GM12878 (cell line): ENCODE results near the gene CEP57. TPM values are rescaled to one million over a fixed set of nuclear protein-coding genes. Genes with fewer than 3 reads are reported as not detected.

Experiments used
- ATAC-seq: fragments of 200-7000 bp; cut with Tn5 transposase; 3 replicates; pipeline ENCODE4 v1.9.1; 2020; ENCODE audit warnings: mild to moderate bottlenecking, moderate library complexity
- BruUV-seq: library from RNA; stranded (reverse); fragments of 400-500 nt; replicated peaks from 2 replicates; lab custom pipeline; 2021; lab: Mats Ljungman, UMichigan
- CTCF ChIA-PET: fragments of 300-600 bp; sonication (Branson Sonifier 250); formaldehyde crosslinking; extraction: SDS; loops from one replicate; lab custom pipeline; 2021; ENCODE audit warnings: inconsistent platforms; lab: Yijun Ruan, JAX
- POLR2A ChIA-PET: fragments of 350-600 bp; formaldehyde crosslinking; extraction: SDS; loops from one replicate; lab custom pipeline; 2021; ENCODE audit warnings: inconsistent platforms; lab: Charles Lee
- RAD21 ChIA-PET: fragments of 300-600 bp; sonication (Branson Sonifier 250); formaldehyde crosslinking; loops from one replicate; lab custom pipeline; 2023; ENCODE audit warnings: antibody characterized with exemption; ENCODE audit not compliant: unreplicated experiment; lab: Charles Lee
- SMC1A ChIA-PET: fragments of 300-600 bp; sonication (Branson Sonifier 250); formaldehyde crosslinking; loops from one replicate; lab custom pipeline; 2023; ENCODE audit not compliant: unreplicated experiment, uncharacterized antibody; lab: Charles Lee
- DNase-seq: peaks from one replicate; pipeline ENCODE4 v3.0.0-alpha.2; 2011; ENCODE audit warnings: low read depth, low spot score
- FAIRE-seq: peaks from 3 replicates; lab custom pipeline; 2011; peaks lifted over from hg19 to GRCh38; lab: Jason Lieb, UNC
- H2AFZ ChIP-seq: 2 replicates; pipeline ENCODE4 v1.6.0; 2011; ENCODE audit warnings: low read depth, low read length, control low read depth; ENCODE audit not compliant: control insufficient read depth
- H3K27ac ChIP-seq: 2 replicates; pipeline ENCODE4 v1.5.1; 2011; ENCODE audit warnings: control low read depth; ENCODE audit not compliant: control insufficient read depth, insufficient read depth
- H3K27me3 ChIP-seq, 2 experiments: replicated peaks in 1 of 2; 2 replicates each; pipeline versions ENCODE4 v1.6.0 to v1.6.1; 2011; ENCODE audit warnings: low read length in 1 of 2; ENCODE audit not compliant: control insufficient read depth in 2 of 2, insufficient read depth in 2 of 2
- H3K36me3 ChIP-seq, 2 experiments: 2 replicates each; pipeline ENCODE4 v1.5.1; 2011; ENCODE audit warnings: low read length in 1 of 2; ENCODE audit not compliant: control insufficient read depth in 2 of 2, insufficient read depth in 2 of 2
- H3K4me1 ChIP-seq: 2 replicates; pipeline ENCODE4 v1.6.1; 2011; ENCODE audit warnings: mild to moderate bottlenecking, low read length, moderate library complexity, mixed read lengths; ENCODE audit not compliant: control insufficient read depth, insufficient read depth
- H3K4me2 ChIP-seq: 2 replicates; pipeline ENCODE4 v1.6.0; 2011; ENCODE audit warnings: control low read depth; ENCODE audit not compliant: control insufficient read depth, insufficient read depth
- H3K4me3 ChIP-seq: fragments of 200-600 bp; sonication (generic); 2 replicates; pipeline ENCODE4 v1.5.1; 2016
- H3K79me2 ChIP-seq: 2 replicates; pipeline ENCODE4 v1.6.0; 2011; ENCODE audit warnings: low read length; ENCODE audit not compliant: control insufficient read depth, insufficient read depth
- H3K9ac ChIP-seq: 2 replicates; pipeline ENCODE4 v1.8.0; 2011; ENCODE audit warnings: low read length, control low read depth, mixed read lengths; ENCODE audit not compliant: control insufficient read depth, insufficient read depth
- H3K9me3 ChIP-seq: replicated peaks from 3 replicates; pipeline ENCODE4 v1.5.1; 2011; ENCODE audit warnings: mild to moderate bottlenecking, low read length; ENCODE audit not compliant: control insufficient read depth, insufficient read depth
- H4K20me1 ChIP-seq: 2 replicates; pipeline ENCODE4 v1.6.0; 2011; ENCODE audit not compliant: control insufficient read depth, insufficient read depth
- CHD4 ChIP-seq: fragments of 200-600 bp; sonication (generic); IDR thresholded peaks from 2 replicates; pipeline ENCODE4 v1.6.1; 2016; ENCODE audit warnings: mild to moderate bottlenecking
- CREM ChIP-seq: IDR thresholded peaks from 2 replicates; pipeline ENCODE4 v1.6.1; 2014; ENCODE audit warnings: antibody characterized with exemption, low read depth
- E2F4 ChIP-seq: IDR thresholded peaks from 2 replicates; pipeline ENCODE4 v1.6.1; 2012; ENCODE audit warnings: low read depth, low read length, improper control_type of control experiment
- EED ChIP-seq: sonication (generic); IDR thresholded peaks from 2 replicates; pipeline ENCODE4 v1.6.1; 2016; ENCODE audit warnings: antibody characterized with exemption, low read depth
- ELK1 ChIP-seq: IDR thresholded peaks from 2 replicates; pipeline ENCODE4 v1.6.1; 2012; ENCODE audit warnings: low read depth, low read length, improper control_type of control experiment
- EZH2 ChIP-seq: IDR thresholded peaks from 2 replicates; pipeline ENCODE4 v1.6.1; 2012; ENCODE audit warnings: low read depth, mild to moderate bottlenecking, control low read depth, inconsistent platforms, low read length, borderline replicate concordance; ENCODE audit not compliant: control insufficient read depth
- MYC ChIP-seq: IDR thresholded peaks from 2 replicates; pipeline ENCODE4 v1.6.1; 2011; ENCODE audit warnings: mild to moderate bottlenecking, low read length, moderate library complexity, inconsistent platforms; ENCODE audit not compliant: insufficient read depth, insufficient replicate concordance, insufficient read length, severe bottlenecking
- NR2C1 ChIP-seq: fragments of 450-650 bp; IDR thresholded peaks from 2 replicates; pipeline ENCODE4 v1.6.1; 2017; ENCODE audit warnings: antibody characterized with exemption, mild to moderate bottlenecking, moderate library complexity
- PAX8 ChIP-seq: fragments of 450-650 bp; IDR thresholded peaks from 2 replicates; pipeline ENCODE4 v1.6.1; 2017; ENCODE audit warnings: mild to moderate bottlenecking, moderate library complexity
- PKNOX1 ChIP-seq: fragments of 450-650 bp; IDR thresholded peaks from 2 replicates; pipeline ENCODE4 v1.6.1; 2016; ENCODE audit warnings: mild to moderate bottlenecking
- POLR2A ChIP-seq: IDR thresholded peaks from 2 replicates; pipeline ENCODE4 v1.6.1; 2011; ENCODE audit warnings: low read depth, mild to moderate bottlenecking, low read length
- SMARCA5 ChIP-seq: fragments of 450-650 bp; IDR thresholded peaks from 2 replicates; pipeline ENCODE4 v1.6.1; 2017; ENCODE audit warnings: mild to moderate bottlenecking
- USF2 ChIP-seq: IDR thresholded peaks from 2 replicates; pipeline ENCODE4 v1.6.1; 2011; ENCODE audit warnings: low read depth, low read length, improper control_type of control experiment, borderline replicate concordance
- YY1 ChIP-seq: IDR thresholded peaks from 2 replicates; pipeline ENCODE4 v1.6.1; 2011; ENCODE audit warnings: low read depth, mild to moderate bottlenecking, low read length
- ZBED1 ChIP-seq: IDR thresholded peaks from 2 replicates; pipeline ENCODE4 v1.6.1; 2016; ENCODE audit warnings: borderline replicate concordance
- ZNF24 ChIP-seq: fragments of 450-650 bp; IDR thresholded peaks from 2 replicates; pipeline ENCODE4 v1.6.1; 2017; ENCODE audit warnings: antibody characterized with exemption, mild to moderate bottlenecking
- WGBS: methylation state at CpG from one replicate; pipeline ENCODE4 v1.1.6; 2016; ENCODE audit warnings: low lambda C conversion rate; ENCODE audit not compliant: insufficient replicate concordance, insufficient coverage; ENCODE audit errors: missing lambda C conversion rate; 5-methylcytosine and 5-hydroxymethylcytosine counted together
- in situ Hi-C: fragments of 300-500 bp; cut with MboI; formaldehyde crosslinking; loops from 9 replicates; pipeline ENCODE4 v1.14.3; 2018; ENCODE audit warnings: mixed read lengths
- intact Hi-C: fragments of 100-400 bp; cut with micrococcal nuclease; formaldehyde crosslinking; loops from one replicate; pipeline ENCODE4 v1.14.2; 2022; ENCODE audit not compliant: unreplicated experiment
- polyA plus RNA-seq, 11 experiments: library from polyadenylated mRNA; depleted of rRNA in 4 of 11; unstranded in 6 of 11; stranded (reverse) in 5 of 11; fragments of >200 nt; fragmentation: Nextera tagmentation in 4 of 11; fragmentation: Illumina TruSeq in 1 of 11; extraction: Ambion mirVana in 4 of 11; extraction: Trizol in 1 of 11; gene quantifications; 1 replicate in 1 of 11; 2 replicates in 10 of 11; pipeline versions ENCODE4 v1.2.1 to v1.2.3, GENCODE V29; 2011 to 2016; ENCODE audit warnings: inconsistent platforms in 2 of 11, missing spikeins in 2 of 11, low read depth in 1 of 11
- total RNA-seq, 4 experiments: library from RNA; depleted of rRNA in 3 of 4; stranded (reverse); fragments of >200 nt in 3 of 4; fragmentation: Illumina TruSeq in 1 of 4; extraction: Trizol in 1 of 4; gene quantifications; 2 replicates each; pipeline versions ENCODE4 v1.2.1 to v1.2.3, GENCODE V29; 2013 to 2021

The CEP57 gene
- total and polyA plus RNA-seq, 10 of the 15 experiments (the other 5 are each of a cell fraction or from before 2014, with no cell fraction given) = 19.4 to 85.4 (median 56.8) TPM

- TF ChIP-seq ELK1 = peak; percentile 81
- TF ChIP-seq ZNF24 = peak; percentile 72
- TF ChIP-seq PKNOX1 = no peak
- TF ChIP-seq CREM = peak; percentile 96
Measured at GRCh38 chr11:95789506-95790122, 684 bp upstream of the CEP57 start, which contains the start of gene FAM76B (continued).

- ChIA-PET CTCF (interaction anchor here (0.6 to 3.3 kb wide), 21 partner anchors 11 to 724 kb away, joined by 3 to 16 read pairs (median 4); partner anchors contain the start of genes MAML2, SESN3 and SRSF8), RAD21 (interaction anchor here (0.7 to 3.1 kb wide), 13 partner anchors 11 to 722 kb away, joined by 3 to 20 read pairs (median 4); partner anchors contain the start of genes CCDC82, JRKL and SESN3), POLR2A (interaction anchor here (0.6 to 5.5 kb wide), 15 partner anchors 11 to 724 kb away, joined by 3 to 29 read pairs (median 5); partner anchors contain the start of genes CCDC82, JRKL, SESN3 and SRSF8), SMC1A (interaction anchor here (0.8 to 5.6 kb wide), 22 partner anchors 9 to 723 kb away, joined by 3 to 37 read pairs (median 4); partner anchors contain the start of genes CCDC82, JRKL and MAML2)
- peak; percentile 24 for DNase-seq
- Histone ChIP-seq H3K4me1 (0 out of 2 replicates have a peak, but pooled peaks cover 3% of the 10 kb centered on the region), H3K27ac (peak overlapping the region; percentile 90), H3K4me2 (peak overlapping the region; percentile 46), H3K79me2 (peaks cover 74% of the 10 kb centered on the region), H3K4me3 (peak overlapping the region; percentile 87), H3K9me3 (no peaks in the 10 kb centered on the region), H2AFZ (peak overlapping the region; percentile 83), H3K27me3 (no peaks in the 10 kb centered on the region), H3K36me3 (peaks cover 0 to under 1% of the 10 kb centered on the region in 2 experiments; a peak in 2 of 4 replicates), H3K9ac (peak overlapping the region; percentile 94), H4K20me1 (no peaks in the 10 kb centered on the region)
- intact Hi-C loops (loop anchor here (5.0 kb wide), 2 partner anchors 131 to 636 kb away; partner anchors contain the start of gene MTMR2), in situ Hi-C loops (loop anchor here (5.0 kb wide), 1 partner anchor 596 kb away; the partner anchor contains the start of gene CCDC82)
- WGBS = 2% methylated on average over 29 of the region's 29 CpGs
- FAIRE-seq = no peak
- peak; percentile 29 for ATAC-seq
- BruUV-seq = no TSS peak
- TF ChIP-seq NR2C1 (no peak), YY1 (no peak), USF2 (peak; percentile 70), POLR2A (peak; percentile 16; the same call in 1 of the 2 replicates), ZBED1 (no peak), EED (peak; percentile 53; the same call in 1 of the 2 replicates), PAX8 (0 out of 2 replicates have a peak, but pooled peaks have one; percentile 53), EZH2 (no peak), MYC (no peak), SMARCA5 (peak; percentile 19; the same call in 1 of the 2 replicates), CHD4 (no peak), E2F4 (0 out of 2 replicates have a peak, but pooled peaks have one; percentile 7)
Measured at GRCh38 chr11:95790933-95791708, 823 bp downstream of the CEP57 start.
